MG63 (cell line): Measurements from ENCODE around the gene ACCSL. TPM values are rescaled to one million over a fixed set of nuclear protein-coding genes. Genes with fewer than 3 reads are reported as not detected.

ENCODE experiments used
- DNase-seq: peaks from one replicate; pipeline ENCODE4 v3.0.0-alpha.2; 2020
- H3K27me3 ChIP-seq: fragments of 250-450 bp; sonication (Bioruptor Pico); 2 replicates; pipeline ENCODE4 v1.5.1; 2020; ENCODE audit warnings: mild to moderate bottlenecking, moderate library complexity
- H3K36me3 ChIP-seq: fragments of 250-450 bp; sonication (Bioruptor Pico); 2 replicates; pipeline ENCODE4 v1.5.1; 2020; ENCODE audit warnings: mild to moderate bottlenecking, moderate library complexity
- H3K4me3 ChIP-seq: fragments of 250-450 bp; sonication (Bioruptor Pico); 2 replicates; pipeline ENCODE4 v1.5.1; 2020; ENCODE audit warnings: mild to moderate bottlenecking, moderate library complexity
- H3K9me3 ChIP-seq: fragments of 250-450 bp; sonication (Bioruptor Pico); 2 replicates; pipeline ENCODE4 v1.5.1; 2020; ENCODE audit warnings: mild to moderate bottlenecking, moderate library complexity
- total RNA-seq: library from RNA; depleted of rRNA; stranded (reverse); fragments of >200 nt; shearing (Covaris generic); gene quantifications from 2 replicates; pipeline ENCODE4 v1.2.3, GENCODE V29; 2014; ENCODE audit warnings: low replicate concordance; rRNA removed

The ACCSL gene
- total RNA-seq, 1 experiment from 2014 or later, result not detected

GRCh38 chr11:44104481-44105294, 56.9 kb downstream of the ACCSL start:
- H3K4me3 ChIP-seq, result no peak overlapping the region
- H3K9me3 ChIP-seq, result no peaks in the 10 kb centered on the region
- no peaks in the 10 kb centered on the region for H3K27me3 ChIP-seq
- DNase-seq, result no peak
- peaks cover 21% of the 10 kb centered on the region for H3K36me3 ChIP-seq

GRCh38 chr11:44108260-44108659, 60.5 kb downstream of the ACCSL start:
- Histone ChIP-seq H3K4me3 (no peak overlapping the region), H3K9me3 (no peaks in the 10 kb centered on the region), H3K36me3 (peaks cover 38% of the 10 kb centered on the region), H3K27me3 (no peaks in the 10 kb centered on the region)
- DNase-seq, result no peak

Other genes starting within 250 kb of the ACCSL start
- 59.3 and 129 TPM in 2 replicates for gene ALKBH3, start 167.2 kb upstream of the ACCSL start, total RNA-seq
- gene C11orf96, start 105.3 kb upstream of the ACCSL start, total RNA-seq, result 0.54 and 0.86 TPM in 2 replicates
- gene ACCS, start 18.3 kb downstream of the ACCSL start, total RNA-seq, result 1.7 and 12.1 TPM in 2 replicates
- gene EXT2, start 47.7 kb downstream of the ACCSL start, total RNA-seq, result 172 and 179 TPM in 2 replicates